GM21528 (cell line): ENCODE results near the gene PLEKHG4.

Experiments used
- ATAC-seq: cut with Tn5 transposase; IDR thresholded peaks from one replicate; pipeline ENCODE4 v1.9.1; 2021; ENCODE audit warnings: mild to moderate bottlenecking, moderate library complexity; ENCODE audit not compliant: unreplicated experiment, low FRiP score

Gene PLEKHG4

GRCh38 chr16:67326472-67327309 is 47.4 kb downstream of the PLEKHG4 start, which contains the start of the genes KCTD19 and LRRC36:
KCTD19 (minus strand) TSS chr16:67326741; CDS start chr16:67326707, 34 bp downstream.
LRRC36 (plus strand) TSS chr16:67326815; CDS start chr16:67326863, 48 bp downstream.
- ATAC-seq: no peak

- ATAC-seq: no peak
Measured at GRCh38 chr16:67327743-67328142, 48.4 kb downstream of the PLEKHG4 start.

- no peak for ATAC-seq
Measured at GRCh38 chr16:67329901-67330300, 50.6 kb downstream of the PLEKHG4 start.

- ATAC-seq: no peak
Measured at GRCh38 chr16:67333315-67333714, 54.0 kb downstream of the PLEKHG4 start.

- no peak for ATAC-seq
Measured at GRCh38 chr16:67336116-67336515, 56.8 kb downstream of the PLEKHG4 start.

GRCh38 chr16:67336648-67337047 is 57.3 kb downstream of the PLEKHG4 start:
- no peak for ATAC-seq
